Glomerular visceral epithelial cell (primary cell): ENCODE measurements around the gene IQSEC3.
"Not testable (repeated sequence)": the region's sequence is repeated elsewhere in the genome, so short reads cannot be mapped to it uniquely, and the experiment has no call there.

ENCODE experiments used
- DNase-seq: peaks from one replicate; pipeline ENCODE4 v3.0.0-alpha.2; 2016; ENCODE audit errors: extremely low spot score

IQSEC3 gene

GRCh38 chr12:214003-214741 lies 147.6 kb downstream of the IQSEC3 start, which contains the start of gene SLC6A12:
SLC6A12 (minus strand) TSS chr12:214157; CDS start chr12:209986, 4,171 bp downstream.
- peak; percentile 32 for DNase-seq

- no peak for DNase-seq
Observed at GRCh38 chr12:215116-215515, 148.5 kb downstream of the IQSEC3 start.

DNA sequence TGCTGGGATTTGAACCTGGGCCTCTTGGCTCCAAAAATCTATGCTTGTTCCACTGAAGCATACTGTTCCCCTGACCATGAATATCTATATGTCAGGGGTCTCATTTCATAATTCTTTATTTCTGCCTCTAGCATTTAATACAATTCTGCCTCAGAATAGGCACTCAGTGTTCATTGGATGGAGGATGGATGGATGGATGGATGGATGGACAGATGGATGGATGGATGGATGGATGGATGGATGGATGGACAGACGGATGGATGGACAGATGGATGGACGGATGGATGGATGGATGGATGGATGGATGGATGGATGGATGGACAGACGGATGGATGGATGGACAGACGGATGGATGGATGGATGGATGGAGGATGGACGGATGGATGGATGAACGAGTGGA lies 150.5 kb downstream of the IQSEC3 start:
- DNase-seq, result not testable (repeated sequence)

DNA sequence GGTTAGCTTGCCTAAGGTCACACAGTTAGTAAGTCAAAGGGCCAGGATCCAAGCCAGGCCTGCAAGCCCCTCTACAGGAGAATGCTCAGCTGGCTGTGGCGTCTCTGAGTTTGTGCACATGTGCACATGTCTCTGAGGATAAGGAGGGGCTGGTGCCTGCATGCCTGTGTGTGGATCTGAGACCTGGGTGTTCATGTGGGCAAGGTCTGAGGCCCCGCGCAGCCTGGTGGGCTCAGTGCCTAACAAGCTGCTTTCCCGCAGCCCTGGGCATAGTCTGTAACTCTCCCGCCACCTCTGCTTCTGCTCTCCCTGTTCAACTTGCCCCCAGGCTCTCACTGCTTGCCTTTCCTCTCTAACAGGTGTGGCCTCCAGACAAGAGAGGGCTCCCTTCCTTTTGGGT lies 151.7 kb downstream of the IQSEC3 start:
- DNase-seq, result no peak

DNA sequence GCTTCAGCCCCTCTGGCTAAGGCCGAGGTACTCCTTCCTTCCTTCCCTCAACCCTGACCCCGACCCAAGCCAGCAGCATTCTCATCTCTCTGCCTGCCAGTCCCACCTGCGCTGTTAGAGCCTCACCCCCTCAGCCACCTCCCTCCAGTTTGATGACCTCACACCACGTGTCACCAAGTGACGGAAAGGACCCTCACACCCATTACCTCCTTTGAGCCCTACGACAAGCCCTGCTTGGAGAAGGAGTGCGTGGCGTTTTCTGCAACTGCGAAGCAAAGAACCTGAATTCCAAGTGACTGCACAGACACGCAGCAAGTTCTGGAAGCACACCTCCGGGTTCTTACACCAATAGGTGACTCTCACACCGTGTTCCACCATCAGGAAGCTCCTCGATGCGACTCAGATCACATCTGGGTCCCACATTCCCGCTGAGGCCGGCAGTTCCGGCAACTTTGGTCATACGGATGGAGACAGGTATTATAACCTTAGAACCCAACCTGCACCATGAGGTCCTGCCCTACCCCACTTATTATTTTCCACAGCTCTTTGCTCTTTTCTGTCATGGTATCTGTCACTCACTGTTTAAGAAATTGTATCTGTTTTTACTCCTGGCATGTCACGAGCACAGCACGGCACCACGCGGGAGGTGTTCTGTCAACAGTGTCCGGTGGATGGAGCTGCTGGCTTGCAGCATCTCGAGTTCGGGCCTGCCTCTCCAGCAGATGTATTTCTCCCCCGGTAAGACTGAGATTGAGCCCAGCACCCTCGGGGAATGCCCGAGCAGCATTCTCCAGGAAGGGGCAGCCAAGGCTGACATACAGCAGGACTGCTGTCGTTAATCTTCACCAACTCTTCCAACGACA lies 152.4 kb downstream of the IQSEC3 start:
- DNase-seq, result no peak

DNA sequence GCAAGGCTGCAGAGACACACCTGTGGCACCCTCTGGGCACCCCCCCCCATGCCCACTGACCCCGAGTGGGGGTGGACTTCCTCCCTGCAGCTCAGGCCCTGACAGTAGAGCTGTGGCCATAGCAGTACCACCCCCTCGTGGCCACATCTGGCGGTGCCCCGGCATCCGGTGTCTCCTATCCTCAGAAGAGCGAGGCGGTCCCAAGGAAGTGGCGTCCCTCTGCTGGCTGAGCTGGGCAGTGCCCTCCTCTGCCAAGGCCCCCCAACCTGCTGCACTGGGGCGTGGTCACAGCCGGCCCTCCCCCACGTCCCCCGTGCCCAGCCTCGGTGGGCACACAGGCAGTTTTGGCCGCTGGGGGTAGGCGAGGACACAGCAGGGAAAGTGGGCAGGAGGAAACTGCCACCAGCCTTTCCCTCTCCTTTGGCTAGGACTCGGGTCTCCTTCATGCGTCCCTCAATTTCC lies 153.4 kb downstream of the IQSEC3 start:
- DNase-seq, result peak; percentile 56

- DNase-seq, result no peak
Observed at GRCh38 chr12:220491-220890, 153.9 kb downstream of the IQSEC3 start.

DNA sequence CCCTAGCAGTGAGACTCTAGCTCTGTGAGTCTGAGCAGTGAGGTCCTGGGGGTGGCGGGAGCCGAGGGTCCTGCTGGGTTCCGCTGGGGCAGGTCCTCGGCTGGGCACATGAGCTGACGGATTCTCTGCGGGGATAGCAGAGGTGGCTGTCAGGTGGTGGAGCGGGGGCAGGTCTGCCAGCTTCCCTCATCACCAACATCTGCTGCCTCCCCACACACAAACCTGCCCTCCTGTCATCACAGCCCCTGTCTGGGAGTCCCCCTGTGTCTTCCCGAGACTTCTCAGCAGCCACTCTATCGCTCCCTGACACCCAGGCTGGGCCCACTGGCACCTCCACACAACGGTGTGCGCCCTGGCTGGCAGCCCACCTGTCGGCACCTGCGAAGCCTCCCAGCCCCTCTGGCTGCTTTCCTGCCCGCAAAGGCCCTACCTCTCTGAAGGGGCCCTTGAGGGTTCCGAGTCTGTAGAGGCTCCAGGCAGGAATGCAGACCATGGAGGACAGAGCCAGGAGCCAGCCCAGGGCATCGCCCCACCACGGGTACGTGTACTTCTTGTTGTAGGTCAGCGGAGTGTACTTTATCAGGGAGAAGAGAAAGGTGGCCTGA lies 154.5 kb downstream of the IQSEC3 start:
- DNase-seq, result no peak

GRCh38 chr12:221736-222135 lies 155.2 kb downstream of the IQSEC3 start:
- no peak for DNase-seq

- DNase-seq, result no peak
Observed at GRCh38 chr12:223841-224240, 157.3 kb downstream of the IQSEC3 start.

DNA sequence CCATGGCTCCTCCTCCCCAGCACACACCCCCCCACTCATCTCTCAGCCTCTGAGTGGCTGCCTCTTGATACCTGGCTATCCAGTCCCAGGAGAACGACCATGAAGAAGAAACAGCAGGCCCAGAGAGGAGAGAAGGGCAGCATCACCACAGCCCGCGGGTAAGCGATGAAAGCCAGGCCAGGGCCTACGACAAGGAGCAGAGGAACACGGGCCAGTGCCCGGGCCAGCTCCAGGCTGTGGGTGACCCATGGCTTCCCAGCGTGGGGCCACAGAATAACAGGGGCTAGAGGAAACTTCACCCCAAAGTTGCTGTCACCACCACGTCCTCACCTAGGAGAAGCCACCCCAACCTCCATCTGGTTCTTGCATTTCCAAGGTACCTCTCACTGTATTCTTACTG lies 157.8 kb downstream of the IQSEC3 start:
- no peak for DNase-seq

- no peak for DNase-seq
Observed at GRCh38 chr12:225012-225411, 158.4 kb downstream of the IQSEC3 start.

- no peak for DNase-seq
Observed at GRCh38 chr12:226401-226800, 159.8 kb downstream of the IQSEC3 start.

GRCh38 chr12:227286-227915 lies 160.8 kb downstream of the IQSEC3 start:
- no peak for DNase-seq
